Measurements from ENCODE around the gene HDAC8.

HDAC8 gene

DNA sequence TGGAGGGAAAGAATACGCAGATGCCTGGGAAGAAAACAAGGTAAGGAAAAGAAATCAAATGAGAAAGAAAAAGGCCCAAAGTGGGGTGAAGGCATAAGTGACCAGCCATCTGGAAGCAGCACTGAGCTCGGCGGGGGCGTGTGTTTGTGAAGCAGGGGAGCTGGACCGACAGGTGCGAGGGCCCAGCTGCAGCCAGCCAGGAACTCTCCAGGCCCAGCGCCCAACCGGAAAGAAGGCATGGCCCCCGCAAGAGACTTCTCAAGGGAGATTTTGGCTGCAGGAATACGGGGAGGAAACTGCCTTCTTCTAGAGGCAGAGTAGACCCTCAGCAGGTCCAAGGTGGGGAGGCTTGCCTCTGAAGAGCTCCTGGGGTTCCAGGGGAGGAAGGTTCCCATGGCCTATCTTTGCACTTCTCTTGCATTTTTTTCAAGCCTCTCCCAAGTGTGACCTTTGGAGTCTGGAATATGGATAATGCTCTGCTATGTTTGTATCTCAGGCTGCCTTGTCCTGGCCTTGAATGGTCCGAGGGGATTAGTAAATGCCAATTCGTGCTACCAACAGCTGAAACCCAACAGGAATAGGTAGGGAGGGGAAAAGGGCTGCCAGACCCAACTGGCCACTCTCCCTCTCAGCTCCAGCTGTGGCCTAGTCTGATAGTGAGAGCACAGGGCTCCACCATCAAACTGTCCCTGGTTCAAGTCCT is 256.1 kb downstream of the HDAC8 start:
- DNase-seq (ENCODE audit: low spot score) = no peak

GRCh38 chrX:72314881-72315280 is 257.8 kb downstream of the HDAC8 start:
- no peak for DNase-seq (ENCODE audit: low spot score)

DNA sequence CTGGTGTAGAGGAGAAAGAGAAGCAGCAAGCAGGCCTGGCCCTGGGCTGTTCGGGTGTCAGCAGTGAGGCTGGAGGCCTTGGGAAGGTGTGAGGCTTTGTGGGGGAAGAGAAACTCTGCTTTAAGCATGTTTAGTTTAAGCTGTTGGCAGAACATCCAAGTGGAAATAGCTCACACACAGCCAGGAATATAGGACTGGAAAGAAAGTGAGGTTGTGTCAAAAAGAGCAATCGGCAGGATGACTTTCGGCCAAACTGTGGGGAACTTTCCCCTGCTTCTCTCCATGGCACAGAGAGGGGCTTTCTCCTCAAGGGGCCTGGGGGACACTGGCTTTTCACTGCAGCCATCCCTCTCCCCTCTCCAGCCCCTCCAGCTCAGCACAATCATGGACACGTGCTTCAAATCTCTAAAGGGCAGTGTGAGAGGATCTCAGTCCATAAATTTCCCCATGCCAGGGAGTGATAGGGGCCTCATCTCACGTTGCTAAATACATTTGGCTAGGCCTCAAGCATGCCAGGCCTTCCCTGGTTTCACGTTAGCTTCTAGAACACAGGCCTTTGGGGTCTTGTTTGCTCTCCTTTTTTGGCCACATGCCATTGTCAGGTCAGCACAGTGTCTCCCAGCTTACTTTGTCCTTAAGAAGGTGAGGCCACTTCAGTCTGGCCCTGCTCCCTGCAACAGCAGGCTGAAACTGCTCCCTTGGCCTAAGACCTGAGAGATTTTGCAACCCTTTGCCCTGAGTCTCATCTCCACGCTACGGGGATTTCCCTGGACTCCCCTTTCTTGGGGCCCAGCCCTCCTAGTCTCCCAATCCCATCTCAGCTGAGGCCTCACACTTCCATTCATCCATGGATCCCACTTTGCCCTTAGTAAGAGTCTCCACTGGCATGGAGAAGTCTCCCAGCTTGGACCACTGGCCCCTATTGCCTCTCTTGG is 258.7 kb downstream of the HDAC8 start:
- no peak for DNase-seq (ENCODE audit: low spot score)

- DNase-seq (ENCODE audit: low spot score) = no peak
Observed at GRCh38 chrX:72312311-72312940, 260.2 kb downstream of the HDAC8 start.

GRCh38 chrX:72309297-72310071 is 263.2 kb downstream of the HDAC8 start:
- DNase-seq (ENCODE audit: low spot score) = no peak

- DNase-seq (ENCODE audit: low spot score) = no peak
Observed at GRCh38 chrX:72308566-72309296, 263.9 kb downstream of the HDAC8 start.

GRCh38 chrX:72308209-72308565 is 264.5 kb downstream of the HDAC8 start:
- DNase-seq (ENCODE audit: low spot score) = no peak

DNA sequence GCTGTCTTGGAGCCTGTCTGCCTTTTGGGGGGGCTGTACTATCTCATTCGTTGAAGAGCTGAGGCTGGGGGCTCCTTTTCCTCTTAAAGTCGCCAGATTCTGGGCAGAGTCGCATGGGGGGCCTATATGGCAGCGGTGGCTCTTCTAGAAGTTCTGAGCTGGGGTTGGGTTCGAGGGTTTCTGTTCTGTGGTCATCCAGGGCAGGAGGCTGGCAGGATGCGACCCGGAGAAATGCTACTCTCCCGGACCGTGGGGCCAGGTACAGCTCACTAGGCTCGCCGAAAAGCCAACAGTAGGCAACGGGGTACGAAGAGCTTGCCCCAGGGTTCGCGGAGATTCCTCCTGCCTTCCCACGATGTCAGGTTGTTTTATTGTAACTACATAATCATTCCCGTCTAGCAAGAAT is 265.0 kb downstream of the HDAC8 start:
- no peak for DNase-seq (ENCODE audit: low spot score)

DNA sequence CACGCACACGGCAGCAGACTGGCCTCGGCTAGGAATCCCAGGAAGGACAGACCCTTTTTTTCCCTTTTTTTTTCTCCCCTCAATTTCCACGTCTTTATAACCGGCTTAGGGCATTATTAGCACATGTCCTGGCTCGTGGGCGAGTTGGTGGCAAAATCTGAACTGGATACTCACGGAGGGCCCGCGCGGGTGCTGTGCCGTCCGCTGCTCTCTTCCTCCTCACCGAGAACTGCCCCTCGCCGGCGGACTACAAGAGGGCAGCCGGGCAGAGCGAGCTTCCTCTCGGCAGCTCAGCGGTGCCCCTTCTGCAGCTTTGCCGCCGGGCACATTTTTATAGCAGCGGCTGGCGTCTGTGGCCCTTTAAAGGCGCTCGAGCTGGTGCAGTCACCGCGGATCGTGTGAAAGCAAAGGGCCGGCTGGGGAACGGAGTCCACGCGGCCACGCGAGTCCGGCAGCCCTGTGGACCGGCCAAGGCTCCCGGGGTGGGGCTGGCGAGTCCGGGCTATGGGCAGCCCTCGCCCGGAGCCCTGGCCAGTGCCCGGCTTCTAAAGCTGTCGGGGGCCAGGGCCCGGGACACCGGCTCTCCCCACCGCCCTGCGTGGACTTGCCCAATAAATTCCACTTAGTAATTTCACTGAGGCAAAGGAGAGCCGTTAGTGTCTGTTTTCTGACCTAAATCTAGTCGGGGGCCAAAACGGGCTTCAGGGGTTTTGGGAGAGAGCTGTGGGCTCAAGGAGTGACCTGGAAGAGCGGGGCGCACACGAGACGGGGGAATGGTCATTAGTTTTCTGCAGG is 265.6 kb downstream of the HDAC8 start:
- DNase-seq (ENCODE audit: low spot score) = no peak

DNA sequence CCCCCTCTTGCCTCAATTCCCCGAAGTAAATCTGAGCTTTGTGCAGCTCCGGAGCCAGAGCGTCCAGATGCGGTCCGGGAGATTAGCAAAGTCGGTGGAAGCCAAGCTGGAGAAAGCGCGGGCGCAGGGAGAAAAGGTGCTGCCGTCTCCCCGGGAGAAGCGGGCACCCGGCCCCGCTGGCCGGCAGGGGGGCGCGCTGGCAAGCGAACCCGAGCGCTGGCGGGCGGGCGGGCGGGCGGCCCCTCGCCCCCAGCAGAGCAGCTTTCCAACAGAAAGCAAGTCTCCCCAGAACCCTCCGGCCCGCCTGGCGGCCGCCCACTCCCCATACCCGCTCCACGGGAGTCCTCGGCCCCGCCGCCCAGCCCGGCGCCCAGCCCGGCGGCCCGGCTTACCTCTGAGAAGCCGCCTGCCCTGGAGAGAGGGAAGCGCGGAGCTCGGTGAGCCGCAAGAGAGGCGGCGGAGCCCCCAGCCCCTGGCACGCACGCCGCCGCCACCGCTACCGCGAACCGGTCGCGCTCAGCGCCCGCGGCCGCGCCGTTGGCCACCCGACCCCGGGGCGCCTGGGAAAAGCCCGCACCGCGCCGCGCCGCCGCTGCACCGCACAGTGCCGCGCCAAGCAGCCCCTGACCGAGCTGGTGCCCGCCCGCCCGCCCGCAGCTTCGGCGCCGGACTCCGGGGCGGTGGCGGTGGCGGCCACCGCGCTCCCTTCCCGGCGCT is 266.4 kb downstream of the HDAC8 start:
- DNase-seq (ENCODE audit: low spot score) = no peak

DNA sequence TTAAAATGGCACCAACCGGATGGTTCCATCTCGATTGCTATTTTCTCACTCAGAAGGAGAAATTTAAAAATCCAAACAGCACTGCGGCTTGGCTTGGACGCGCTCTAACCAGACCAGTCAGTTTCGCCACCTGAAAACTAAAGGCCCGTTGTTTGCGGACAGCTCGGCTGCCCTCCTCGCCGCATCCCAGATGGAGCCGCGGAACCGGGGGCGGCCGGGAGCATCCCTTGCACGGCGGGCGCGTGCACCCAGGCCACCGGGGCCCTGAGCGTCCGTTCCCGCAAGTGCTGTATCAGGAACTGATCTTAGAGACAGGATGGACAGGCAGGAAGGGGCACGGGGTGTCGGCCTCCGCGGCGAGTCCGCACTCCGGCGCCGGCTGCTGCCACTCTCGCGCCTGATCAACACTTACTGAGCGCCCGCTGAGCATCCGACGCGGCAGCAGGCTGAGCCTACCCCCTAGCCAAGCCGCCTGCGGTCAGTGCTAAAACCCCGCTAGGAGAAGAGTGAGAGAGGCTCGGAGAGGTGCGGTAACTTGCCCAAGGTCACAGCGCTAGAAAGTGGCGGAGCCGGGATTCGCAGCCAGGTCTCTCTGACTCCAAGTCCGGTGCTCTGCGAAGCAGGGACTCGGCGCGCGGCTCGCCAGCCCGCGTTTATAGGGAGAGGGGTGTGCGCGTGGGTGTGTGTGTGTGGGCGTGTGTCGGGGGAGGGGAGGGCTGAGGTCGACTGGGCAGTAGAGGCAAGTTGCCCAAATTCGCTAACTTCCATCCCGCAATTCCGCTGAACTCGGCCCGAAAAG is 267.2 kb downstream of the HDAC8 start, which contains the start of gene CITED1:
TSS of gene CITED1 (minus strand) at position 629 of the 799 bp plus-strand sequence. CDS start 3,045 bp downstream, outside the sequence.
- DNase-seq (ENCODE audit: low spot score) = no peak

DNA sequence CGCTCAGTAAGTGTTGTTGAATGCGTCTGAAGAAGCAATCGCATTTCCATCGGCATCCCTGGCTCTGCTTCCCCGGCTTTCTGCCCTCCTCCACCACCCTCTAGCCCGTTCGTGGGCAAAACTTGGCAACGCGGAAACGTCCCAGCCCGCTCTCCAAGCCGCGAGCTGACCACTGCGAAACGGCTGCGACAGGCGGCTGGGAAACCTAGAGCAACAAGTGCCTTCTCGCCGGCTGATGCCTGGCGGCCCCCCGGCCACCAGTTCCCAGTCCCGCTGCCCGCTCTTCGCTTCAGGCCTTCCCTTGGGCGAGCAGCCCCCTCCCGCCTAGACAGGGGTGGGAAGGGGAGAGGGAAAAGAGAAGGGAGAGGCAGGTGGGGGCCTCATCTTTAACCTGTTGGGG is 267.8 kb downstream of the HDAC8 start:
- DNase-seq (ENCODE audit: low spot score) = no peak

- no peak for DNase-seq (ENCODE audit: low spot score)
Observed at GRCh38 chrX:72301781-72302180, 270.9 kb downstream of the HDAC8 start.

- DNase-seq (ENCODE audit: low spot score) = no peak
Observed at GRCh38 chrX:72299891-72300630, 272.6 kb downstream of the HDAC8 start.

DNA sequence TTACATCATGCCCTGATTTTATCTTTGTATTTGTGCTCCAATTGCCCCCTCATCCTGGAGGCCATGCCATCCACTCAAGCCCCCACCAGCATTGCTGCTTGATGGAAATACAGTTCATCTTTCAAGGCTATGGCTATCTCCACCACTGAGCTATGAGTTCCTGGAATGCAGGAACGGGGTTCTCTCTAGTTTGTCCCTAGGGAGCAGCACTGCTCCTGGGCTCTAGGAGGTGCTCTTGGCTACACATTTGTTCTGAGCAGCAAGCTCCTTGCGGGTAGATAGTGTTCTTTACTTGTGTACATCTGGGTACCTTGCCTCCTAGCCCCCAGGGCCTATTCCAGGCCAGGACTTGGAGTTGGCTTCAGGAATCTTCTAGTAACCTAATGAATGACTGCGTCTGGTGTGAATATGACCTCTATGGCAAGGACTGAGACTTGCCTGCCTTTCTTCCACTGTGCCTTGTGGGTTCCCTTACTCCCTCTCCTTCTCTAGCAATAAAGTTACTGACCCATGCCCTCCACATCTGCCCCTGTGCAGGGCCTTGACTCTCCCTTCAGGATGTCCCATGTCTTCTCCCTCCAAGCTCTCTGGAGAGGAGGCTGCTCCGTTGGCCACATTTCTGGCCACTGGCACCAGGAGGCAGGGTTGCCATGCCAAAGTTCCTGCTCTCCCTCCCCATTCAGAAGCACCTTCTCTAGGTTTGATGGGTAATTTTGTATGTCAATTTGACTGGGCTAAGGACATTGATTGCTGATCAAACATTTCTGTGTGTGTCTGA is 274.5 kb downstream of the HDAC8 start:
- no peak for DNase-seq (ENCODE audit: low spot score)

DNA sequence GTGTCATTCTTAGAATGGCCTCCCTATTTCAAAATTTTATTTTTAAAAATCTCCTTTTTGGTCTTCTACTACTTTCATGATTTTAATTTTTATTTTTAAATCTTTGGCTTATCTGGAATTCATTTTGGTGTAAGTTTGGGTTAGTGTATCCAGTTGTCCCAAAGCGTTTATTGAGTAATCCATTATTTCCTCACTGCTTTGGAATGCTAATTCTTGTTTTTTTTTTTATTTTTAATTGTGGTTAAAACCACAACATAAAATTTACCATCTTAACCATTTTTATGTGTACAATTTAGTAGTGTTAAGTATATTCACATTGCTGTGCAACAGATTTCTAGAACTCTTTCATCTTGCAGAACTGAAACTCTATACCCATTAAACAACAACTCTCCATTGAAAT is 275.7 kb downstream of the HDAC8 start:
- no peak for DNase-seq (ENCODE audit: low spot score)

GRCh38 chrX:72295745-72296144 is 276.9 kb downstream of the HDAC8 start:
- no peak for DNase-seq (ENCODE audit: low spot score)

Measured in hematopoietic multipotent progenitor cell treated with erythropoietin and hydrocortisone succinate and interleukin-3 and kit ligand, for 17 days (in vitro differentiated cells).